Kidney glomerular epithelial cell (primary cell): Measurements from ENCODE around the gene TRNAU1AP.
A peak's percentile ranks its signal among the peaks of the same experiment; 100 is the strongest.
"Not testable (repeated sequence)": the region's sequence is repeated elsewhere in the genome, so short reads cannot be mapped to it uniquely, and the experiment has no call there.

Experiments
- DNase-seq: peaks from one replicate; lab custom pipeline; 2025; lab: John Stamatoyannopoulos, UW

TRNAU1AP gene

DNA sequence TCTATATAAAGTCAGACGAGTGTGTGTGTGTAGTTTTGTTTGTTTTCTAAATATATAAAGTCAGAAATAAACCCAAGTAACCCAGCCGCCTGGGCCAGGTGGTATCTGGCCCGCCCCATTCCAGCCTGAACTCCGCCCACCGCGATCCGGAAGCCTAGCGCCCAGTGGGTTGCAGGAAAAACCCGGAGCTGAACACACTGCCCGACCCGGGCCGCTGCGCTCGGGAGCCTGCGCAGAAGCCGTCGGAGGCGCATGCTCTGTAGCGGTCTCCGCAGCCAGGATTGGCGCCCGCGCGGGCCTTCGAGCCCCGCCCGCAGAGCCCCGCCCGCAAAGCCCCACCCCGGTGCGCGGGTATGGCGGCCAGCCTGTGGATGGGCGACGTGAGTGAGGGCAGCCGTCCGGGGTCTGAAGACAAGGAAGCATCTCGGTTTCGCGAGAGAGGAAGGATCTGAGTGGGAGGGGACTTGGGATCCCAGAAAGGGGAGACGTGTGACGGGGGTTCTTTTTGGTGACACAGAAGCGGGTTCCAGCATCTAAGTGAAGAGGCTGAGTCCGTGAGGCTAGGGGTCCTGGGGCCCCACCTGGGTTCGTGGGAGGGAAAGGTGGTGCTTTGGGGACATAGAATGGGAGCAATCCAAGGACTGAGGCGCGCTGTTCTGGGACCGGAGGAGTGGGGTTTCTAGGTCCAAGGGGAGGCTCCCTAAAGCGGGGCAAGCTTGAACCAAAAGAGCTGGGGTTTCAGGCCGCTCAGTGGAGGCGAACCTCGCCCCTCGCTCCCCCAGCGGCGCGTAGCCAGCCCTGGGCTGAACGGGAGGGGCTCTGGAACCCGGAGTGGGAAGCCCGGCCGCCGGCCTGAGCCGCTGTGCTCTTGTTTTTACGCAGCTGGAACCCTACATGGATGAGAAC, at the start of gene TRNAU1AP:
Gene TRNAU1AP, plus strand, starts transcription at position 328 of the 906 bp plus-strand sequence. Its CDS starts 26 bp downstream, at position 354.
- peak; percentile 88 for DNase-seq

DNA sequence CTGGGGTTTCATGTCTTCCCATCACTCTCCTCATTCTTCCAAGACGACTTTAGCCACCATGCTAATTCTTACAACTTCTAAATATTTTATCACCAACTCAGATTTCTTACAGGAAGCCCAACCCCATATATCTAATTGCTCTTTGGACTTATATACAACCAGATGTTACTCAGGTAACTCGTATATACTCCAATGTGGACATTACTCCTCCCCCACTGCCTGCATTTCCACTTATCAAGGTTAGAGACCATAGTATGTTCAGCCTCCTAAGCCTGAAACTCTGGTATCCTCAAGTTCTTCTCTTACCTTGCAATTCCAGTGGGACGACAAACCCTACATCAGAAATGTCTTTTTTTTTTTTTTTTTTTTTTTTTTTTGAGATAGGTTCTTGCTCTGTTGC, 49.8 kb upstream of the TRNAU1AP start:
- no peak for DNase-seq

DNA sequence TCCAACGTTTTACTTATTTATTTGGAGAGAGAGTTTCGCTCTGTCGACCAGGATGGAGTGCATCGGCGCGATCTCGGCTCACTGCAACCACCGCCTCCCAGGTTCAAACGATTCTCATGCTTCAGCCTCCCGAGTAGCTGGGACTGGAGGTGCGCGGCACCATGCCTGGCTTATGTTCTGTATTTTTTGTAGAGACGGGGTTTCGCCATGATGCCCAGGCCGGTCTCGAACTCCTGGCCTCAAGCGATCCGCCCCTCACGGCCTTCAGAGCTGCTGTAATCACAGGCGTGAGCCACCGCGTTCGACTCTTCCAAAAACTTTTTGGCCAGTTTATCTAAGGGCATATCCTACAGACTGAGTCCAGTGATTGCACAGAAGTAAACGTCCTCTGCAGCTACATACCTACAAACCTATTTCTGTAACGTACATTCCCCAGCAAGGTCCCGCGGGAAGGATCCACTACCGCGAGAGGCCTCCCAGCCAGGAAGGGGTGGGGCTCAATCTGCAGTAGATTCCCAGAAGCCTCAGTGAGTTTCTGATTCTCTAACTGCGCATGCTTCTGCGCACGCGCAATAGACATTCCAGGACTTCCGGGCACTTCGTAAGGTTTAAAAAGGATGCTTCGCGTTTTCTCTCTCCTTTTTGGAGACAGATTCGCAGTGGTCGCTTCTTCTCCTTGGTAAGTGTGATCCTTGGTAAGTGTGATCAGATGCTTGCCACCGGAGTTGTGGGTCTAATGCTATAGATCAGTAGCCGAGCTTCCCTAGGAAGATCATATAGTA, 47.3 kb upstream of the TRNAU1AP start, which contains the start of gene RCC1:
Gene RCC1, plus strand, starts transcription at position 638 of the 782 bp plus-strand sequence. CDS start 23,824 bp downstream, outside the sequence.
- peak; percentile 98 for DNase-seq

DNA sequence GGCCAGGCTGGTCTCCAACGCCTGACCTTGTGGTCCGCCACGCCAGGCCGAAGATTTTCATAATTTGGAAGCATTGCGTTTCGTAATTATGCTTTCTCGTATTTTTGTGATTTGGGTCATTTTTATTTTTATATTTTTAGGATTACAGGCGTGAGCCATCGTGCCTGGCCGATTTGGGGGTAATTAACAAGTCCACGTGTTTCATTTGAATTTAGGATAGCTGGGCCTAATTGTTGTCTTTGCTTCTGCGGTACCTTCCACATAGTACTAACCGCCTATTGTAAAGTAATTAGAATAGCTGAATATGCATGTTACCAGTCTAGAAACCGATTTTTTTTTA, 46.0 kb upstream of the TRNAU1AP start:
- no peak for DNase-seq

DNA sequence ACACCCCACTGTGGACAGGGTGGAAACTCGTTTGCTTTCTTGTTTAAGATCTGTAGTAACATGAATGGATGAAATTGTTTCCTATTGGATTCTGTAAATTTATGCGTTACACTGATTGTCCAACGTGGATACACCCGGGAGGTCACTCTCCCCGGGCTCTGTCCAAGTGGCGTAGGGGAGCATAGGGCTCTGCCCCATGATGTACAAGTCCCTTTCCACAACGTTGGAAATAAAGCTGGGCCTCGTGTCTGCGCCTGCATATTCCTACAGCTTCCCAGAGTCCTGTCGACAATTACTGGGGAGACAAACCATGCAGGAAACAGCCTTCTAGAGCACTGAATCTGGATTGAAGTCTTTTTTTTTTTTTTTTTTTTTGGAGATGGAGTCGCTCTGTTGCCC, 45.6 kb upstream of the TRNAU1AP start:
- DNase-seq, result no peak

DNA sequence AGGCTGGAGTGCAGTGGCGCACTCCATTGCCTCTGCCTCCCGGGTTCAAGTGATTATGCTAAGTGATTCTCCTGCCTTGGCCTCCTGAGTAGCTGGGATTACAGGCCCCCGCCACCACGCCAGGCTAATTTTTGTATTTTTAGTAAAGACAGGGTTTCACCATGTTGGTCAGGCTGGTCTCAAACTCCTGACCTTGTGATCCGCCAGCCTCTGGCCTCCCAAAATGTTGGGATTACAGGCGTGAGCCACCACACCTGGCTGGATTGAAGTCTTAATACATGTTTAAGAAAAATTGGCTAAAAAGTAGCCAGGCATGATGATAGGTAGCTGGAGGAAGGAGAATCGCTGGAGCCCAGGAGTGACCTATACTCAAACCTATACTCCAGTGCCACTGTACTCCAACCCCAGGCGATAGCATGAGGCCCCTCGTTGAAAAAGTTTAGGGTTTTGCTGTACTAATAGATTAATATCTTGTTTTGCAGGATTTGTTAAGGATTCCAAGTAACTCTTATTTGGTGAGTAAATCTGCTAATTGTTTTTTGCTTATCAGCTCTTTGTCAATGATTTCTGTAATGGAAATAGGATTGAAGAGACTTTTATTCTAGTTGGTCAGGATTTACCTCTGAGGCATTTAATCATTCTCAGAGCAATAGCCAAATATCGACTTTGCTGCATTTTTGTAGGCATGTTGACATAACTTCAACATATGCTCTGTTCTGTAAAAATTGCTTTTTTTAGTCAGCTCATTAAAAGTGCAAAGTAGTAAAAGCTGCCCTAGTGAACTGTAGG, 45.0 kb upstream of the TRNAU1AP start:
- no peak for DNase-seq

DNA sequence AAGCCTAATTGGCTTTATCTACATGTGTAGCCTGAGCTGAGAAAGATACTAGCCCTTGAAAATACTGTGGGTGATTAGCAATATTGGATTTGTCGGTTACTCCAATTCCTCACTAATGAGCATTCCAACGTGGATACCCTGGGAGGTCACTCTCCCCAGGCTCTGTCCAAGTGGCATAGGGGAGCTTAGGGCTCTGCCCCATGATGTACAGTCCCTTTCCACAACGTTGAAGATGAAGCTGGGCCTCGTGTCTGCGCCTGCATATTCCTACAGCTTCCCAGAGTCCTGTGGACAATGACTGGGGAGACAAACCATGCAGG, 44.5 kb upstream of the TRNAU1AP start:
- no peak for DNase-seq

DNA sequence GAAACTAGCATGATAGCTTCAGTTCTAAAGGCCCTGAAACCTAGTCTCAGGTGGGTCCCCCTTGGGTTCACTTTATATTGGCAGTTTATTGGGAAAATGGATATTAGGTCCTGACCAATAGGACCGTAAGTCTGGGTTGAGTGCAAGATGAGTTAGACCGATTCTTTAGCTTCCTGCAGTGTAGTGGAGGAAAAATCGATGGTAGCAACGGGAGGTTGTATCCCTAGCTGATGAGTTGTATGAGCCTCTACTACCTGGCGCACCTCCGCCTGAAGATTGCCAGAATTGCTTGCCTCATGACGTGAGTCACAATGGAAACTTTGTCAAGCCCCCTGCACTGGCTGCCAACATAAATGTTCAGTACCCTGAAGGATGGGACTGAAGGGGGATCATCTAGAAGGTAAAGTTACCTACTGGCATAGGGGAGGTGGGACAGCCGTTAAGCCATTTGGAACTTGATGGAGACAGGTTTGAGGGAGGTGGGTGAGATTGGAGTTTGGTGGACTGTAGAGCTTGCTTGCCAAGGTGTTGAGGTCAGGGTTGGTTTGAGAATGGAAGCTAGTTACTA, 43.1 kb upstream of the TRNAU1AP start:
- no peak for DNase-seq

DNA sequence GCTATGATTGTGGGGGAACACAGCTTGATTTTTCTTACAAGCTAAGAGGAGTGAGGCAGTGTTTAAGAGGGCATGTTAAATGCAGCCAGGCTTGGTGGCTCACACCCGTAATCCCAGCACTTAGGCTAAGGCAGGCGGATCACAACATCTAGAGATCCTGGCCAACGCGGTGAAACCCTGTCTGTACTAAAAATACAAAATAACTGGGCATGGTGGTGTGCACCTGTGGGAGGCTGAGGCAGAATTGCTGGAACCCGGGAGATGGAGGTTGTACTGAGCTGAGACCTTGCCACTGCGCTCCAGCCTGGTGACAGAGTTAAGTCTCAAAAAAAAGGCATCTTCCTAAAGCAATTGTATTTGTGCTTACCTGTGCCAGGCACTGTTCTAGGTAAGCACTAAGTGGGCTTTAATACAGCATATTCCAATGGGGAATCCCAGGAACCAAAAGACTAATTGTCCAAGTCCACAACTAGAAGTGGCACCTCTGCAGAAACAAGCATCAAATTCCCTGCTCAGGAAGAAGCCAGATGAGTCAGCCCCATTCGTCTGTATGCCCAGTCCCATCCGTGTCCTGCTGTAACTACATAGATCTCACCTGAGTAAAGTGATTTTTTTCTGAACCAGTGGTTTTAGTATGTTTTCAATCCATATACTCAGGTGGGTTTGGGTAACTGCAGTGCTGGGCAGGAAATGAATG, 42.5 kb upstream of the TRNAU1AP start:
- no peak for DNase-seq

DNA sequence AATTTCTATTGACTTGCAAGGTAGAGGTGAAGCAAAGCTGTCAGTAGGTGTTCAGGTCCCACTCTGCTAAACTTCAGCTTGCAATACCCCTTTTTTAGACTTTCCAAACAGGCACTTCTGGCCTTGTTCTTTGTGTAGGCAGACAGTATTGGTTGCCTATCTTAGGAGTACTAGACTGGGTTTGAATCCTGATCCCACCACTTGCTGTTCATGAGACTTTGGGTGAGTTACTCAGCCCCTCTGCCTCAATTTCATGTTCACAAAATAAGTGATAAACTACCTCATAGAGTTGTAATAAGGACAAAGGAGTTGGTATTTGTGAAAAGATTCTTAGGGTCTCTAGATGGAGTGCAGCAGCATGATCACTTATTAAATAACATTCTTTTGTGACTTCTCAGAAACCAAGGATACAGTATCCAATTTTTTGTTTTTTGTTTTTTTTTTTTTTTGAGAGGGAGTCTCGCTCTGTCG, 41.9 kb upstream of the TRNAU1AP start:
- DNase-seq, result peak; percentile 30

DNA sequence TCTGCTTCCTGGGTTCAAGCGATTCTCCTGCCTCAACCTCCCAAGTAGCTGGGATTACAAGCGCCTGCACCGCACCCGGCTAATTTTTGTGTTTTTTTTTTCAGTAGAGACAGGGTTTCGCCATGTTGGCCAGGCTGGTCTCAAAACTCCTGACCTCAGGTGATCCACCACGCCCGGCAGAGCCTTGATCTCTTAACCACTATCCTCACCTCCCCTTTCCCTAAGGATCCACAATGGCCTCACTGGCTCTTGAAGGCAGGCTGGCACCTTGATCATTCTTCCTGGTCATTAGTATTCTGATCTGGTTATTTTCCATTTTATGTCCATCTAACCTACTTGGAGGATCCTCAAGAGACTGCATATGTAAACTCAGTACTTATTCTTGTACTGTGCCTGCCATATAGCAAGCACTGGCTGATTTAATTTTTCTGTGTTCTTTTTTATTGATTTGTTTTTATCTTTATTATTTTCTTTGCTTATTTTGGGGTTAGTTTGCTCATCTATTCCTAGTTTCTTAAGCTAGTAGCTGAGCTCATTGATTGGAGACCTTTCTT, 40.8 kb upstream of the TRNAU1AP start:
- no peak for DNase-seq

DNA sequence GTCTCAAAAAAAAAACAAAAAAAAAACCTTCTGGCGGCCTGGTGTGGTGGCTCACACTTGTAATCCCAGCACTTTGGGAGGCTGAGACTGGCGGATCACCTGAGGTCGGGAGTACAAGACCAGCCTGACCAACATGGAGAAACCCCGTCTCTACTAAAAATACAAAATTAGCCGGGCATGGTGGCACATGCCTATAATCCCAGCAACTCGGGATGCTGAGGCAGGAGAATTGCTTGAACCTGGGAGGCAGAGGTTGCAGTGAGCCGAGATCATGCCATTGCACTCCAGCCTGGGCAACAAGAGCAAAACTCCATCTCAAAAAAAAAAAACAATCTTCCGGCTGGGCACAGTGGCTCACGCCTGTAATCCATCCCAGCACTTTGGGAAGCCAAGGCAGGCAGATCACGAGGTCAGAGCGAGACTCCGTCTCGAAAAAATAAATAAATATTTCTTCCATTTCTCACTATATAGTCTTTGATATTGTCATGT, 38.4 kb upstream of the TRNAU1AP start:
- DNase-seq, result not testable (repeated sequence)

DNA sequence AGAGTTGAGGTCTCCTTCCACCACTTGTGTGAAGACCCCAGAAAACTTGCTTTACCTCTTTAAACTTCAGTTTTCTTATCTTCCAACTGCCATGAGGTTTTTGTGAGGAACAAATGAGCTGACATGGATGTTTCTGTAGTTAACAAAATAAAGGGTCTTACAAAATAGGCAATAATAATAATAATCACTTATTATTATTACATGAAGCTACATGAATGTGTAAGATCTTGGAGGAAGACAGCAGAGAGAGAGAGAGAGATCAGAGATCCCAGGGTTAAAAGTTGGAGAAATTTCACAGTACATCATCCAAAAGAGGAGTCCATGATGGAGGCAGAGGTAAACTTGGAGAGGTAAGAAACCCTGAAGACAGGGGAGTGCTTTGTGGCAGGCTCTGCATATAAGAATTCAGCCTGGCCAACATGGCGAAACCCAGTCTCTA, 36.3 kb upstream of the TRNAU1AP start:
- no peak for DNase-seq

DNA sequence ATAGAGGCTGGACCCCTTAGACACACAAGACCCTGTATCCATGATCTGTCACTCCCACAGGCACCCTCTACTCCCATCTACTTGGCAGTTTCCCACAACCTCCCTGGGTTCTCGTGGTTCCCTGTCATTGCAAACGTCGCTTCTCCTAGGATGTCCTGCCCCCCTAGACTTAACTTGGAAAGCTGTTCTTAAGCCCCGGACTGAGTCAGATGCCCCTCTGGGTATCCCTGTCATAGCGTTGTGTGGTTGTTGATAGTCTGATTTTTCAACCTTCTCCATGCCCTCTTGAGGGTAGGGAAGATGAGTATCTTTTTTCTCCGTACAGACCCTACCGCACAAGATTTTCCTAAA, 35.3 kb upstream of the TRNAU1AP start:
- no peak for DNase-seq

DNA sequence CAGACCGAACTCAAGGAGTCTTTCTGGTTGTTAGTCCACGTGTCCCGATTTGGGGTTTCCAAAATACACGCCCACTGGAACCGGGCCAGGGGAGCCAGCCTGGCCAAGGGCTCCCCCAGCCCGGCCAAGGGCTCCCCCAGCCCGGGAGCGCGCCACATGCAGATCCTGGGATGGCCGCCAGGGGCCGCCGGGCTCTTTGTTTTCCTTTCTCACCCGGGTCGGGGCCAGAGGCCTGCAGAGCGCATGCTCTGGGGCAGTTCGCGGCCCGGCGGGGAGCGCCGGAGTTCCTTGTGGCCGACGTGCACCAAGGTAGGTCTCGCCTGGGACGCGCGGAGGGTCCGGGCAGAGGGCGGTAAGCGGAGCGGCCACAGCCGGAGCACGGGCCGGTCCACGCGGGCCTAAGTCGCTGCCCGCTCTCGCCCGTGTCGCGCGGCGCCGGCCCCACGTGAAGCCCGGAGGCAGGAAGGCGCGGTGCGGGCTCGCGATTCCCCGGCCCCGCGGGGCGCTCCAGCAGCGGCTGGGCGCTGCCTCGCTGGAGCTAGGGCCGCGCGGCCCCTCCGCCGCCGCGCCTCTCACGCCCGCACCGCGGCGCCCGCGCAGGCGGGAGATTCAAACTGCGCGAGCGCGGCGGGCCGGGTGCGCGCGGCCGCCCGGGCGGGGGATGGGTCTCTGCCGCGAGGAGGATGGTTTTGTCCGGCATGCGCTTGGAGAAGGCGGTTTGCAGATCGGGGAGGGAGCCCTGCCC, 34.7 kb upstream of the TRNAU1AP start:
- DNase-seq, result peak; percentile 73

DNA sequence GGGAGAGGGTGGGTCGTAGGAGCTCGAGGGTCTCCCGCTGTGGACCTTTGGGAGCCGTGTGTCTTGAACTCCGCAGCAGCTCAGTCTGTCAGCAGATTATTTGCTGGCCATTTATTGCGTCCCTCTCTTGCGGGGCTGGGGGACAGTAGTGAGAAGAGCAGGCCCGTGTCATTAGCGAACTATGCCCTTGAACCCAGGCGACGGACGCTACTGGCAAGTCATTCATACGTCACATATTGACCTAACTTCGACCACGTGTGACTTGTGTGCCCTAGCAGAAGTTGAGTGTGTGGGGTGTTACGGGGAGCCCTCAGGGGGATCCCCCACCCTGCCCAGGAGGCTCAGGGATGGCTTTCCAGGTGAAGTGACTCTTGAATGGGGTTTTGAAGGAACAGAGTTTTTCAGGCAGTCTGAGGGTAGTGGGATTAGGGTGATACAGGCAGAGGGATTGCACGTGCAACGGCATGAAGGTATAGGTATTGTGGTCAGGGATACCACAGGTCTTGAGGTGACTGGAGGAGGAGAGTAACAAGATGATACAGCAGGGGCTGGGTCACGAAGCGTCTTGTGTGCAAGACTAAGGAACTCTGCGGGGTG, 34.0 kb upstream of the TRNAU1AP start:
- no peak for DNase-seq

DNA sequence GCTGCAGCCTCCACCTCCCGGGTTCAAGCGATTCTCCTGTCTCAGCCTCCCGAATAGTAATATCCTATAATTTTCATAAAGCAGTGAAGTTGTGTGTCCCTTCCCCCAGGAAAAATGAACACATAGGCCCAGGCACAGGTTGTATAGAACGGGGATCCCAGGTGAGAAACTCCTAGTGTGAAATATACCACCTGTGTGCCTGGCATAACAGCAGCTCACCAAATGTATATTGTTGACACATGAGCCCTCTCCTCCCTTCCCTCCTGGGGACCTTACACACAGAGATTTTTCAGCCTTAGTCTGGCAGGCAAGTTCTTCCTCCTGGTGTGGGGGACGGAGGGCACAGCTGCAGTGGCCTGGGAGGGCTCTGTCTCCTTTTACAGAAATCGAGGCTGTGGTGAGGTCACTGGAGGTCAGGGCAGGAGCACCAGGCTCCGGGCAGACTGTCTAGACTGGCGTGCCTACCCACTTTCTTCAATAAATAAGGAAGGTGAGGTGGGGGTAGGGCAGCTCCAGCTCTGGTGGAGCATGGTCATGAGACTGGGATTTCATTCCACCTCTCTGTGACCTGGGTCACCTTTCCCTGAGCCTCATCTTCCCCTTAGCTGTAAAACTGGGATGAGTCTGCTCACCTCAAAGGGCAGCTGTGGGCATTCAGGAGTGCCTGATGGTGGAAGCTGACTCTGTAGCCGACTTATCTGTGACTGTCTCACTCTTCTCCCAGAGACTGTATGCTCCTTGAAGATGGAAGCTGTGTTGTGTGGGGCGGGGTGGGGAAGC, 32.7 kb upstream of the TRNAU1AP start:
- DNase-seq, result no peak

DNA sequence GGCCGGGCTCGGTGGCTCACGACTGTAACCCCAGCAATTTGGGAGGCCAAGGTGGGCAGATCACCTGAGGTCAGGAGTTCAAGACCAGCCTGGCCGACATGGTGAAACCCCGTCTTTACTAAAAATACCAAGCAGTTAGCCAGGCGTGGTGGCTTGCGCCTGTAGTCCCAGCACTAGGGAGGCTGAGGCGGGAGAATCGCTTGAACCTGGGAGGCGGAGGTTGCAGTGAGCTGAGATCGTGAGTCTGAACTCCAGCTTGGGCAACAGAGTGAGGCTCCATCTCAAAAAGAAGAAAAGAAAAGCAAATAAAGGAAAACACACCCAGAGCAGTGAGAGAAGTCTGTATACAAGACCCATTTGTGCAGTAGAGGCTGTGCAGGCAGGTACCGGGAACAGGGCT, 32.1 kb upstream of the TRNAU1AP start:
- DNase-seq, result not testable (repeated sequence)
